Measurements from ENCODE around the gene NPTXR.

Gene NPTXR

DNA sequence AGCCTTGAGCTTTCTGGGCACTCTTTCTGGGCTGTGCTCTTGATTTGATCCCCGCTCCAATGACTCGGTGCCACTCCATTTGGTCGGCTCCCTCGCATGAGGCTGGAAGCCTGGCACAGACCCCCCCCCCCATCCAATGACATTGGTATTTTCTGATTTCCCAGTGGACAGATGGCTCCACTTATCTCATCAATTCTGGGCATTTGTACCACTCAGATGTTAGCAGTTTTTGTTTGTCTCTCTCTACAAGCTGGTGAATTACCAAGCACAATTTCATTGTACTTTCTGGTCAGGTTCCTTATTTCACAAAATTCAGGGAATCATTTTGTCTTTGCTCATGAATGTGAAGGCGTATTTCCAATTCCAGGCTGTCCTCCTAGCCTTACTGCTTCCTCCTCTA, 59.0 kb downstream of the NPTXR start:
- Histone ChIP-seq H3K9me3 (replicated peaks in 1 of 11) (no peaks in the 10 kb centered on the region), H3K27ac (no peak overlapping the region), H3K4me3 (no peak overlapping the region), H3K36me3 (peaks cover 0 to 20% (median 16%) of the 10 kb centered on the region in 11 experiments; a peak in 15 of 22 replicates), H4K20me1 (peaks cover 0 to 4% (median 0%) of the 10 kb centered on the region in 11 experiments; a peak in 2 of 22 replicates), H3K4me2 (no peak overlapping the region), H3K27me3 (no peaks in the 10 kb centered on the region), H3K9ac (no peak overlapping the region), H3K4me1 (peaks cover 18 to 44% (median 30%) of the 10 kb centered on the region in 10 experiments)
- TF ChIP-seq Cebpa-rat (IDR thresholded peaks at IDR 0.05) = no peak

GRCh38 chr22:38784035-38784434, 59.8 kb downstream of the NPTXR start:
- Histone ChIP-seq H3K27ac (no peak overlapping the region), H3K27me3 (no peaks in the 10 kb centered on the region), H3K4me1 (peaks cover 18 to 44% (median 30%) of the 10 kb centered on the region in 10 experiments), H3K9me3 (replicated peaks in 1 of 11) (no peaks in the 10 kb centered on the region), H3K36me3 (peaks cover 0 to 24% (median 17%) of the 10 kb centered on the region in 11 experiments; a peak in 15 of 22 replicates), H3K4me3 (no peak overlapping the region), H3K9ac (no peak overlapping the region), H4K20me1 (peaks cover 0 to 4% (median 0%) of the 10 kb centered on the region in 11 experiments; a peak in 2 of 22 replicates), H3K4me2 (no peak overlapping the region)
- no peak for TF ChIP-seq Cebpa-rat (IDR thresholded peaks at IDR 0.05)

- Histone ChIP-seq H3K4me3 (no peak overlapping the region), H3K4me1 (peaks cover 18 to 43% (median 29%) of the 10 kb centered on the region in 10 experiments), H3K4me2 (peak overlapping the region; percentile 53 to 77 (median 66); a peak in 21 of 22 replicates), H3K9me3 (replicated peaks in 1 of 11) (no peaks in the 10 kb centered on the region), H4K20me1 (peaks cover 0 to 4% (median 0%) of the 10 kb centered on the region in 11 experiments; a peak in 2 of 22 replicates), H3K9ac (peak overlapping the region in 8 of 11 experiments; percentile 9 to 62 (median 54); a peak in 9 of 22 replicates), H3K36me3 (peaks cover 0 to 32% (median 17%) of the 10 kb centered on the region in 11 experiments; a peak in 15 of 22 replicates), H3K27me3 (no peaks in the 10 kb centered on the region), H3K27ac (peak overlapping the region in 10 of 11 experiments; percentile 12 to 71 (median 64); a peak in 17 of 22 replicates)
- no peak for TF ChIP-seq Cebpa-rat (IDR thresholded peaks at IDR 0.05)
Measured at GRCh38 chr22:38783095-38783615, 60.7 kb downstream of the NPTXR start.

DNA sequence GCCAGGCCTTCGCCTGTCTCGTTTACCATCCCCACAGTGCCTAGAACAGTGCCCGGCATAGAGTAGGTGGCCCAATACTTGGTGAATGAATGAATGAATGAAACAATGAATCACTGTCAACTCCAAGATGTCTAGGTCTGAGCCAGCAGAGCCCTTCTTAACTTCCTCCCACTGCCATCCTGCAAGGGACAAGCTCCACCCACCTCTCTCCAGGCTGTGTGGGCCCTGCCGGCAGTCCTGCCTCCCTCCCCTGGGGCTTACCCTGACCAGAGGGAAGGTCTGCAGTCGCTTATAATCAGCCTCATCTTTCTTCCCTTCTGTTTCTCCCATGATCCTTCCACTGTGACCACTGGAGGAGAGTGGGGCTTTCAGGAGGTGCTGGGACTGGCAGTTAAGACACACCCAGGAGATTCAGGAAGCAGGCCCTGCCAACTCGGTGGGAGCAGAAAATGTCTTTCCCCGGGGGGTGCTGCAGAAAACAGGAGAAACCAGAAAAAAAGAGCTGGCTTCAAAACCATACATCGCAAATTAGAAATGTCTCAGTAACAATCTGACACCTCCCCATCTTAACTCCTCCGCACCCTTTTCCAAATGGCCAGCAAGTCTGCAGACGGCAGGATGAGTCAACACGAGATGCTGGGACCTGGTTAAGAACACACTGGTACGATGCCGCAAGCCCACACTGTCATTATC, 61.3 kb downstream of the NPTXR start:
- peak overlapping the region; percentile 53 to 77 (median 66) for H3K4me2 ChIP-seq
- no peak overlapping the region for H3K4me3 ChIP-seq
- peak overlapping the region in 10 of 11 experiments; percentile 12 to 71 (median 64); a peak in 19 of 22 replicates for H3K27ac ChIP-seq
- no peaks in the 10 kb centered on the region for H3K9me3 ChIP-seq (replicated peaks in 1 of 11)
- peak overlapping the region in 10 of 11 experiments; percentile 42 to 62 (median 54); a peak in 17 of 22 replicates for H3K9ac ChIP-seq
- H4K20me1 ChIP-seq = peaks cover 0 to 4% (median 0%) of the 10 kb centered on the region in 11 experiments; a peak in 2 of 22 replicates
- peaks cover 18 to 37% (median 27%) of the 10 kb centered on the region in 10 experiments for H3K4me1 ChIP-seq
- no peaks in the 10 kb centered on the region for H3K27me3 ChIP-seq
- TF ChIP-seq Cebpa-rat (IDR thresholded peaks at IDR 0.05) = no peak
- peaks cover 0 to 34% (median 17%) of the 10 kb centered on the region in 11 experiments; a peak in 15 of 22 replicates for H3K36me3 ChIP-seq

- no peak for TF ChIP-seq Cebpa-rat (IDR thresholded peaks at IDR 0.05)
- Histone ChIP-seq H3K27ac (no peak overlapping the region), H3K9ac (no peak overlapping the region)
Measured at GRCh38 chr22:38781033-38781432, 62.8 kb downstream of the NPTXR start.

GRCh38 chr22:38777087-38777671, 66.6 kb downstream of the NPTXR start:
- Histone ChIP-seq H3K4me3 (no peak overlapping the region), H3K4me1 (peaks cover 31 to 41% (median 33%) of the 10 kb centered on the region in 10 experiments), H3K36me3 (peaks cover 0 to 40% (median 17%) of the 10 kb centered on the region in 11 experiments; a peak in 15 of 22 replicates), H3K27ac (no peak overlapping the region), H4K20me1 (0 out of 22 replicates have a peak, but pooled peaks cover 0 to 4% (median 0%) of the 10 kb centered on the region in 11 experiments), H3K9me3 (replicated peaks in 1 of 11) (no peaks in the 10 kb centered on the region), H3K27me3 (no peaks in the 10 kb centered on the region), H3K9ac (no peak overlapping the region), H3K4me2 (no peak overlapping the region)
- no peak for TF ChIP-seq Cebpa-rat (IDR thresholded peaks at IDR 0.05)

More at GRCh38 chr22:38781033-38781432, 62.8 kb downstream of the NPTXR start:
- H3K36me3 ChIP-seq = peaks cover 0 to 40% (median 17%) of the 10 kb centered on the region in 11 experiments; a peak in 15 of 22 replicates
- no peaks in the 10 kb centered on the region for H3K27me3 ChIP-seq
- peaks cover 26 to 34% (median 31%) of the 10 kb centered on the region in 10 experiments for H3K4me1 ChIP-seq
- H3K4me2 ChIP-seq = no peak overlapping the region
- H3K4me3 ChIP-seq = no peak overlapping the region
- no peaks in the 10 kb centered on the region for H3K9me3 ChIP-seq (replicated peaks in 1 of 11)
- no peaks in the 10 kb centered on the region; a peak in 2 of 22 replicates for H4K20me1 ChIP-seq

GRCh38 chr22:38776086-38776485, 67.7 kb downstream of the NPTXR start:
- Histone ChIP-seq H3K9me3 (replicated peaks in 1 of 11) (no peaks in the 10 kb centered on the region), H3K4me1 (peaks cover 20 to 34% (median 25%) of the 10 kb centered on the region in 10 experiments), H3K36me3 (peaks cover 0 to 36% (median 15%) of the 10 kb centered on the region in 11 experiments; a peak in 15 of 22 replicates), H3K4me2 (peak overlapping the region; percentile 39 to 79 (median 73); a peak in 21 of 22 replicates), H3K27ac (peak overlapping the region in 3 of 11 experiments; percentile 16 to 48 (median 30); a peak in 4 of 22 replicates), H3K4me3 (no peak overlapping the region), H3K9ac (peak overlapping the region in 3 of 11 experiments; percentile 17 to 59 (median 39); a peak in 2 of 22 replicates), H4K20me1 (0 out of 22 replicates have a peak, but pooled peaks cover 0 to 4% (median 0%) of the 10 kb centered on the region in 11 experiments), H3K27me3 (no peaks in the 10 kb centered on the region)
- no peak for TF ChIP-seq Cebpa-rat (IDR thresholded peaks at IDR 0.05)

- Histone ChIP-seq H3K27me3 (no peaks in the 10 kb centered on the region), H3K27ac (peak overlapping the region in 5 of 11 experiments; percentile 4 to 48 (median 23); a peak in 6 of 22 replicates), H3K4me2 (peak overlapping the region; percentile 39 to 79 (median 73)), H3K9me3 (replicated peaks in 1 of 11) (no peaks in the 10 kb centered on the region), H3K9ac (peak overlapping the region in 8 of 11 experiments; percentile 7 to 59 (median 18); a peak in 10 of 22 replicates), H3K36me3 (peaks cover 0 to 32% (median 11%) of the 10 kb centered on the region in 11 experiments; a peak in 14 of 22 replicates), H4K20me1 (0 out of 22 replicates have a peak, but pooled peaks cover 0 to 4% (median 0%) of the 10 kb centered on the region in 11 experiments), H3K4me3 (no peak overlapping the region), H3K4me1 (peaks cover 19 to 34% (median 25%) of the 10 kb centered on the region in 10 experiments)
- TF ChIP-seq Cebpa-rat (IDR thresholded peaks at IDR 0.05) = no peak
Measured at GRCh38 chr22:38775656-38776055, 68.2 kb downstream of the NPTXR start.
